Astrocyte (in vitro differentiated cells and primary cell): ENCODE measurements around the gene CTTNBP2NL. TPM values are rescaled to one million over a fixed set of nuclear protein-coding genes. Genes with fewer than 3 reads are reported as not detected.

Experiments used
- DNase-seq: peaks from one replicate; pipeline ENCODE4 v3.0.0-alpha.2; 2010; ENCODE audit warnings: low read depth
- FAIRE-seq: peaks from 2 replicates; lab custom pipeline; 2011; peaks lifted over from hg19 to GRCh38; lab: Jason Lieb, UNC
- H2AFZ ChIP-seq: 2 replicates; pipeline ENCODE4 v1.6.0; 2012; ENCODE audit warnings: low read depth, low read length, inconsistent platforms
- H3K27ac ChIP-seq: 2 replicates; pipeline ENCODE4 v1.5.1; 2011; ENCODE audit warnings: low read depth, low read length, inconsistent platforms
- H3K27me3 ChIP-seq: 2 replicates; pipeline ENCODE4 v1.6.0; 2011; ENCODE audit warnings: low read length, inconsistent platforms; ENCODE audit not compliant: insufficient read depth
- H3K36me3 ChIP-seq: 2 replicates; pipeline ENCODE4 v1.5.1; 2011; ENCODE audit warnings: low read length, inconsistent platforms; ENCODE audit not compliant: insufficient read depth
- H3K4me1 ChIP-seq: 2 replicates; pipeline ENCODE4 v1.5.1; 2011; ENCODE audit warnings: low read length, inconsistent platforms; ENCODE audit not compliant: insufficient read depth
- H3K4me2 ChIP-seq: 2 replicates; pipeline ENCODE4 v1.6.0; 2012; ENCODE audit warnings: low read length, inconsistent platforms
- H3K4me3 ChIP-seq: 2 replicates; pipeline ENCODE4 v1.5.1; 2011; ENCODE audit warnings: low read depth, mild to moderate bottlenecking, low read length, inconsistent platforms; ENCODE audit not compliant: insufficient read depth
- H3K79me2 ChIP-seq: 2 replicates; pipeline ENCODE4 v1.6.0; 2012; ENCODE audit warnings: mild to moderate bottlenecking, low read length, inconsistent platforms; ENCODE audit not compliant: insufficient read depth
- H3K9ac ChIP-seq: 2 replicates; pipeline ENCODE4 v1.6.0; 2012; ENCODE audit warnings: mild to moderate bottlenecking, low read length, inconsistent platforms
- H3K9me3 ChIP-seq: 2 replicates; pipeline ENCODE4 v1.5.1; 2012; ENCODE audit warnings: low read depth, mild to moderate bottlenecking, low read length, inconsistent platforms; ENCODE audit not compliant: insufficient read depth
- H4K20me1 ChIP-seq: 2 replicates; pipeline ENCODE4 v1.6.0; 2012; ENCODE audit warnings: low read length, inconsistent platforms; ENCODE audit not compliant: insufficient read depth
- H3K27ac Mint-ChIP-seq: one replicate; pipeline ENCODE4 v1.8.0; 2021; ENCODE audit warnings: mild to moderate bottlenecking, mixed read lengths; ENCODE audit not compliant: unreplicated experiment
- H3K27me3 Mint-ChIP-seq: one replicate; pipeline ENCODE4 v1.8.0; 2021; ENCODE audit warnings: low read depth, mixed read lengths; ENCODE audit not compliant: unreplicated experiment
- H3K36me3 Mint-ChIP-seq: one replicate; pipeline ENCODE4 v1.8.0; 2021; ENCODE audit warnings: low read depth, mixed read lengths; ENCODE audit not compliant: unreplicated experiment
- H3K4me1 Mint-ChIP-seq: one replicate; pipeline ENCODE4 v1.8.0; 2021; ENCODE audit warnings: low read depth, mixed read lengths; ENCODE audit not compliant: unreplicated experiment
- H3K4me3 Mint-ChIP-seq: one replicate; pipeline ENCODE4 v1.8.0; 2021; ENCODE audit warnings: mild to moderate bottlenecking, moderate library complexity, mixed read lengths; ENCODE audit not compliant: unreplicated experiment
- H3K9me3 Mint-ChIP-seq: one replicate; pipeline ENCODE4 v1.8.0; 2021; ENCODE audit warnings: mild to moderate bottlenecking, mixed read lengths; ENCODE audit not compliant: unreplicated experiment
- CTCF ChIP-seq: IDR thresholded peaks from 2 replicates; pipeline ENCODE4 v1.5.1; 2011; ENCODE audit warnings: low read depth, mild to moderate bottlenecking, inconsistent platforms, low read length, moderate library complexity; ENCODE audit not compliant: insufficient read depth
- EZH2 ChIP-seq: IDR thresholded peaks from 2 replicates; pipeline ENCODE4 v1.6.1; 2012; ENCODE audit warnings: mild to moderate bottlenecking, low read length, inconsistent platforms; ENCODE audit not compliant: insufficient read depth
- total RNA-seq: library from RNA; stranded (reverse); gene quantifications from 2 replicates; pipeline ENCODE4 v1.2.1, GENCODE V29; 2021

CTTNBP2NL gene
- total RNA-seq, 1 donor from 2014 or later, result 91.9 TPM

GRCh38 chr1:112375701-112376100, 20.3 kb upstream of the CTTNBP2NL start:
- no peak for FAIRE-seq
- Mint-ChIP-seq H3K9me3 (no peaks in the 10 kb centered on the region), H3K27ac (no peak overlapping the region), H3K4me1 (peaks cover 8% of the 10 kb centered on the region), H3K4me3 (no peak overlapping the region), H3K36me3 (no peaks in the 10 kb centered on the region), H3K27me3 (no peaks in the 10 kb centered on the region)
- no peak for DNase-seq
- Histone ChIP-seq H4K20me1 (no peaks in the 10 kb centered on the region), H3K4me3 (no peak overlapping the region), H3K4me1 (no peaks in the 10 kb centered on the region), H3K79me2 (no peaks in the 10 kb centered on the region), H3K9me3 (no peaks in the 10 kb centered on the region), H3K27me3 (peaks cover 10% of the 10 kb centered on the region), H3K36me3 (no peaks in the 10 kb centered on the region), H2AFZ (no peak overlapping the region), H3K9ac (no peak overlapping the region), H3K27ac (no peak overlapping the region), H3K4me2 (no peak overlapping the region)
- TF ChIP-seq CTCF (no peak), EZH2 (no peak)

- FAIRE-seq, result no peak
- Histone ChIP-seq H3K4me3 (no peak overlapping the region), H3K79me2 (no peaks in the 10 kb centered on the region), H3K4me2 (no peak overlapping the region), H3K27me3 (peaks cover 21% of the 10 kb centered on the region), H3K27ac (no peak overlapping the region), H3K9ac (no peak overlapping the region), H2AFZ (no peak overlapping the region), H3K36me3 (no peaks in the 10 kb centered on the region), H3K4me1 (no peaks in the 10 kb centered on the region), H3K9me3 (no peaks in the 10 kb centered on the region), H4K20me1 (no peaks in the 10 kb centered on the region)
- no peak for TF ChIP-seq EZH2
- no peak for TF ChIP-seq CTCF
- DNase-seq, result no peak
- Mint-ChIP-seq H3K27ac (no peak overlapping the region), H3K27me3 (no peaks in the 10 kb centered on the region), H3K9me3 (no peaks in the 10 kb centered on the region), H3K36me3 (no peaks in the 10 kb centered on the region), H3K4me3 (no peak overlapping the region), H3K4me1 (peaks cover 8% of the 10 kb centered on the region)
Observed at GRCh38 chr1:112380356-112380755, 15.7 kb upstream of the CTTNBP2NL start.

- no peak for DNase-seq
- Histone ChIP-seq H3K27ac (no peak overlapping the region), H2AFZ (no peak overlapping the region), H3K9me3 (no peaks in the 10 kb centered on the region), H3K4me1 (no peaks in the 10 kb centered on the region), H3K4me3 (no peak overlapping the region), H3K79me2 (no peaks in the 10 kb centered on the region), H3K36me3 (no peaks in the 10 kb centered on the region), H3K4me2 (no peak overlapping the region), H4K20me1 (no peaks in the 10 kb centered on the region), H3K27me3 (peaks cover 21% of the 10 kb centered on the region), H3K9ac (no peak overlapping the region)
- Mint-ChIP-seq H3K9me3 (no peaks in the 10 kb centered on the region), H3K27me3 (no peaks in the 10 kb centered on the region), H3K4me1 (peaks cover 8% of the 10 kb centered on the region), H3K4me3 (no peak overlapping the region), H3K36me3 (no peaks in the 10 kb centered on the region), H3K27ac (no peak overlapping the region)
- no peak for FAIRE-seq
- TF ChIP-seq CTCF (no peak), EZH2 (no peak)
Observed at GRCh38 chr1:112381324-112382076, 14.5 kb upstream of the CTTNBP2NL start.
